Spleen (tissue), 7 donors: ENCODE results near the gene ALDOB.

ENCODE experiments used
- CTCF ChIP-seq, 11 experiments: fragments of 200-600 bp in 7 of 11; fragments of 450-650 bp in 4 of 11; sonication (generic) in 4 of 11; IDR thresholded peaks in 8 of 11; conservative IDR thresholded peaks in 3 of 11; 1 replicate in 7 of 11; 2 replicates in 4 of 11; pipeline versions ENCODE4 v1.4.0 to v1.8.0; 2016 to 2021; ENCODE audit warnings: antibody characterized with exemption in 11 of 11, inconsistent platforms in 4 of 11, mild to moderate bottlenecking in 1 of 11
- POLR2A ChIP-seq, 3 donors: fragments of 450-650 bp; IDR thresholded peaks; one replicate each; pipeline ENCODE4 v1.5.1; 2017; ENCODE audit warnings: antibody characterized with exemption in 3 of 3, mild to moderate bottlenecking in 1 of 3
- POLR2AphosphoS5 ChIP-seq, 3 donors: sonication (generic); formaldehyde crosslinking; IDR thresholded peaks; one replicate each; pipeline ENCODE4 v1.5.1; 2017; ENCODE audit warnings: antibody characterized with exemption in 3 of 3
- donor health status: DM: no; HTN: no; CAD: no; lungs with moderate emphysema.
- donor health status: DM: no; HTN: no; CAD: no.
- donor health status: DM: no; HTN: no; CAD: no.

DNA sequence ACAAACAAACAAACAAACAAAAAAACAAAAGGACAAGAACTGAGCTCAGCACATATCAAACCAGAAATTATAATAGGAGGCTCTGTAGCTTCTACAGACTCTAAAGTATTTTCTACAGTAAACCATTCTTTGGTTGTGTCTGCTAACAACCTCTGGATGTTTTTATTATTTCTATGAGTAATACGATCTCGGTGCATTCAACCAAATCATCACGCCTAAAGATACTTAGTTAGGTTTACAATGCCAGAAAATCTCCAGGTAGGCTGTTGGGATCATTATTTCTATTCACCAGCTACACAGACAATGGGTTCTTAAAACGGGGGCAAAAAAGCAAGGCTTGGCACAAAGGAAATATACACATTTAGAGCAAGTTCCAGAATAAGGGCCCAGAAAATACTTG lies 41.6 kb upstream of the ALDOB start:
- TF ChIP-seq CTCF (IDR thresholded peaks at IDR 0.05 in 8 of 11, conservative IDR thresholded peaks at IDR 0.05 in 3 of 11) (no peak), POLR2A (IDR thresholded peaks at IDR 0.05) (no peak), POLR2AphosphoS5 (IDR thresholded peaks at IDR 0.05) (no peak)
